MM.1S (cell line): Measurements from ENCODE around the gene FLAD1.
"Not testable (repeated sequence)": the region's sequence is repeated elsewhere in the genome, so short reads cannot be mapped to it uniquely, and the experiment has no call there.

Experiments
- DNase-seq: peaks from one replicate; pipeline ENCODE4 v3.0.0-alpha.2; 2015
- H2AFZ ChIP-seq: fragments of 300-600 bp; sonication (generic); 2 replicates; pipeline ENCODE4 v1.6.0; 2016; ENCODE audit warnings: antibody characterized with exemption, low read length
- H3F3A ChIP-seq: fragments of 300-600 bp; sonication (generic); 2 replicates; pipeline ENCODE4 v1.6.1; 2016; ENCODE audit warnings: mild to moderate bottlenecking, antibody characterized with exemption, low read length, moderate library complexity, mixed read lengths; ENCODE audit not compliant: insufficient read depth
- H3K27ac ChIP-seq: fragments of 300-600 bp; sonication (generic); 2 replicates; pipeline ENCODE4 v1.5.1; 2016; ENCODE audit warnings: mild to moderate bottlenecking, low read length
- H3K27me3 ChIP-seq: fragments of 300-600 bp; sonication (generic); replicated peaks from 2 replicates; pipeline ENCODE4 v1.6.0; 2016; ENCODE audit warnings: low read length; ENCODE audit not compliant: insufficient read depth
- H3K36me3 ChIP-seq: fragments of 300-600 bp; sonication (generic); replicated peaks from 2 replicates; pipeline ENCODE4 v1.6.1; 2016; ENCODE audit warnings: mild to moderate bottlenecking, low read length, mixed read lengths; ENCODE audit not compliant: insufficient read depth
- H3K4me1 ChIP-seq: fragments of 300-600 bp; sonication (generic); 2 replicates; pipeline ENCODE4 v1.6.1; 2016; ENCODE audit warnings: low read length, mixed read lengths
- H3K4me2 ChIP-seq: fragments of 300-600 bp; sonication (generic); 2 replicates; pipeline ENCODE4 v1.6.0; 2016; ENCODE audit warnings: low read depth, low read length
- H3K4me3 ChIP-seq: fragments of 300-600 bp; sonication (generic); 2 replicates; pipeline ENCODE4 v1.5.1; 2016; ENCODE audit warnings: low read length, mixed read lengths
- H3K79me2 ChIP-seq: fragments of 300-600 bp; sonication (generic); 2 replicates; pipeline ENCODE4 v1.6.1; 2016; ENCODE audit warnings: mixed run types, low read length, mixed read lengths
- H3K9ac ChIP-seq: fragments of 300-600 bp; sonication (generic); 2 replicates; pipeline ENCODE4 v1.6.1; 2016; ENCODE audit warnings: low read length, mixed read lengths
- H3K9me2 ChIP-seq: fragments of 300-600 bp; sonication (generic); replicated peaks from 2 replicates; pipeline ENCODE4 v1.6.1; 2016; ENCODE audit warnings: mild to moderate bottlenecking, low read length, mixed read lengths; ENCODE audit not compliant: insufficient read depth
- H3K9me3 ChIP-seq: fragments of 300-600 bp; sonication (generic); replicated peaks from 2 replicates; pipeline ENCODE4 v1.6.1; 2016; ENCODE audit warnings: mild to moderate bottlenecking, low read length, mixed read lengths; ENCODE audit not compliant: insufficient read depth
- H4K20me1 ChIP-seq: fragments of 300-600 bp; sonication (generic); 2 replicates; pipeline ENCODE4 v1.6.1; 2016; ENCODE audit warnings: mild to moderate bottlenecking, low read length, moderate library complexity, mixed read lengths; ENCODE audit not compliant: insufficient read depth
- EZH2 ChIP-seq: fragments of 300-600 bp; sonication (generic); optimal IDR thresholded peaks from 2 replicates; pipeline ENCODE3; 2017; ENCODE audit warnings: low read depth, mild to moderate bottlenecking, antibody characterized with exemption, low read length, mixed read lengths
- EZH2phosphoT487 ChIP-seq: fragments of 300-600 bp; sonication (generic); IDR thresholded peaks from 2 replicates; pipeline ENCODE4 v1.6.1; 2018; ENCODE audit warnings: antibody characterized with exemption, low read length
- TF ChIP-seq, protein P1 (sequence below): fragments of 300-600 bp; sonication (generic); IDR thresholded peaks from 2 replicates; pipeline ENCODE4 v1.5.1; 2016; ENCODE audit warnings: antibody characterized with exemption, low read length, mixed read lengths

The FLAD1 gene

DNA sequence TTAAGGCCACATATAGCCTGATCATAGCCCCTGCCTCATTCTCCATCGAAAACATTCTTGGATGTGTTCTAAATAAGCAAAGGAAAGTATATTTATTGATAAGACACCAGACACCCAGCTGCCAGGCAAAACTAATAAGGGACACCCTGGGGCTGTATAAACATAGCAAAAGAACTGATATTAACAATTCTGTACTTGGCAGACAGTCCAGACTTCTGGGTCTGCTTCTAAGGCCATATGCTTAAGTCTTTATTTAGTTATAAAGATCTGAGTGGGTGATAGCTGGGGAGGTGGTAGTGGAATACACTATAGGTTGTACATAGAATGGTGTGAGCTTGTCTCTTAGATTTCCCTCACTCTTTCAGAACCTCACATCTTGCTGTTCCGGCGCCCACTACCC lies 4.8 kb upstream of the FLAD1 start:
- Histone ChIP-seq H3K9ac (no peak overlapping the region), H3K27ac (no peak overlapping the region), H3K36me3 (peaks cover 9% of the 10 kb centered on the region), H3K79me2 (peaks cover 79% of the 10 kb centered on the region), H3K4me2 (no peak overlapping the region), H3K9me2 (no peaks in the 10 kb centered on the region), H3K27me3 (no peaks in the 10 kb centered on the region), H4K20me1 (no peaks in the 10 kb centered on the region), H3K4me3 (no peak overlapping the region), H3F3A (peaks cover 54% of the 10 kb centered on the region), H3K4me1 (peaks cover 13% of the 10 kb centered on the region), H2AFZ (no peak overlapping the region), H3K9me3 (no peaks in the 10 kb centered on the region)
- TF ChIP-seq, protein P1, sequence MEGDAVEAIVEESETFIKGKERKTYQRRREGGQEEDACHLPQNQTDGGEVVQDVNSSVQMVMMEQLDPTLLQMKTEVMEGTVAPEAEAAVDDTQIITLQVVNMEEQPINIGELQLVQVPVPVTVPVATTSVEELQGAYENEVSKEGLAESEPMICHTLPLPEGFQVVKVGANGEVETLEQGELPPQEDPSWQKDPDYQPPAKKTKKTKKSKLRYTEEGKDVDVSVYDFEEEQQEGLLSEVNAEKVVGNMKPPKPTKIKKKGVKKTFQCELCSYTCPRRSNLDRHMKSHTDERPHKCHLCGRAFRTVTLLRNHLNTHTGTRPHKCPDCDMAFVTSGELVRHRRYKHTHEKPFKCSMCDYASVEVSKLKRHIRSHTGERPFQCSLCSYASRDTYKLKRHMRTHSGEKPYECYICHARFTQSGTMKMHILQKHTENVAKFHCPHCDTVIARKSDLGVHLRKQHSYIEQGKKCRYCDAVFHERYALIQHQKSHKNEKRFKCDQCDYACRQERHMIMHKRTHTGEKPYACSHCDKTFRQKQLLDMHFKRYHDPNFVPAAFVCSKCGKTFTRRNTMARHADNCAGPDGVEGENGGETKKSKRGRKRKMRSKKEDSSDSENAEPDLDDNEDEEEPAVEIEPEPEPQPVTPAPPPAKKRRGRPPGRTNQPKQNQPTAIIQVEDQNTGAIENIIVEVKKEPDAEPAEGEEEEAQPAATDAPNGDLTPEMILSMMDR = no peak
- TF ChIP-seq EZH2 = no peak
- no peak for TF ChIP-seq EZH2phosphoT487
- no peak for DNase-seq

DNA sequence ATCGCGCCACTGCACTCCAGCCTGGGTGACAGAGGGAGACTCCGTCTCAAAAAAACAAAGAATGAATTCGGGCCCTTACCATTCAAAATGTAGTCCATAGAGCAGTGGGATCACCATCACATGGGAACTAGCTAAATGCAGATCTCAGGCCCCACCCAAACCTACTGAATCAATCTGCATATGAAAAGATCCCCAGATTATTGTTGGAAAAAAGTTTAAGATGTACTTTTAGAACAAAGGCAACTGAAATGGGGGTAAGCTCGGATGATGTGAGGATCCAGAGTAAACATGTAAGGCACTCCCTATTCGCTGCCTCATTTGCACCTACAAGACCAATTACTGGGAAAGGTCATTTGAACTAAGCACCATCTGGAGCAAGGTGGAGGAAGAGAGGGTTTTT lies 803 bp upstream of the FLAD1 start:
- DNase-seq = peak; percentile 13
- Histone ChIP-seq H3K27me3 (no peaks in the 10 kb centered on the region), H2AFZ (peak overlapping the region; percentile 57), H3K79me2 (peaks cover 87% of the 10 kb centered on the region), H3K4me1 (peaks cover 5% of the 10 kb centered on the region; the same call in 1 of the 2 replicates), H4K20me1 (no peaks in the 10 kb centered on the region), H3K27ac (peak overlapping the region; percentile 53), H3K36me3 (peaks cover 9% of the 10 kb centered on the region), H3K9ac (peak overlapping the region; percentile 62), H3K4me2 (peak overlapping the region; percentile 81), H3K4me3 (peak overlapping the region; percentile 68), H3F3A (peaks cover 39% of the 10 kb centered on the region), H3K9me3 (no peaks in the 10 kb centered on the region), H3K9me2 (no peaks in the 10 kb centered on the region)
- TF ChIP-seq EZH2 = no peak
- TF ChIP-seq, protein P1 = no peak
- no peak for TF ChIP-seq EZH2phosphoT487

DNA sequence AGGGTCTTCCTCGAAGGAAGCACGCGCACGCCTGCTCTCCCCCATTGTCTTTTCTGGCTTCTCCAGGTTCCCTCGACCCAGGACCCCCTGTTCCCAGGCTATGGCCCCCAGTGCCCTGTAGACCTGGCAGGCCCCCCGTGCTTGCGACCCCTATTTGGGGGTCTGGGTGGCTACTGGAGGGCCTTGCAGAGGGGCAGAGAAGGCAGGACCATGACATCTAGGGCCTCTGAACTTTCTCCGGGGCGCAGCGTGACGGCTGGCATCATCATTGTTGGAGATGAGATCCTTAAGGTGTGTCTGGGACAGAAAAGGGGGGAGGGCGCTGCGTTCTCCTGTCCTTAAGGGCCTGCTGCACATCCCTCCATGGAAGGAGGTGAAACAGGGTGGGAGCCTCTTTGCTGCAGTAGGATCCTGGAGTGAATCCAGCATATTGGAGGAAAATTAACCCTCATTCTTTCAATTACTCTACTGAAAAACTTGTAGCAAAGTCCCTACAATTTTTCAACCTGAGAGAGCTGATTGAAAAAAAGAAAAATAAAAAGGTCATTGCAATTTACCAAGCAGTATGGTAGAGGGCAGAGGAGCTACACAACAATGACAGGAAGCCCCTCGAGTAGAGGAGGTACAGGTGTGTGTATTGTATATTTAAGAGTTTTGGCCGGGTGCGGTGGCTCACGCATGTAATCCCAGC lies 777 bp downstream of the FLAD1 start:
- no peaks in the 10 kb centered on the region for H3K9me2 ChIP-seq
- peak; percentile 50 for DNase-seq
- TF ChIP-seq EZH2 = no peak
- TF ChIP-seq, protein P1 = 0 out of 2 replicates have a peak, but pooled peaks have one; percentile 19
- peak overlapping the region; percentile 56; the same call in 1 of the 2 replicates for H3K27ac ChIP-seq
- peak overlapping the region; percentile 92 for H3K4me2 ChIP-seq
- no peaks in the 10 kb centered on the region for H4K20me1 ChIP-seq
- peaks cover 5% of the 10 kb centered on the region; the same call in 1 of the 2 replicates for H3K4me1 ChIP-seq
- peak overlapping the region; percentile 79 for H3K9ac ChIP-seq
- no peaks in the 10 kb centered on the region for H3K9me3 ChIP-seq
- H3K27me3 ChIP-seq = no peaks in the 10 kb centered on the region
- peaks cover 17% of the 10 kb centered on the region for H3K36me3 ChIP-seq
- H3K79me2 ChIP-seq = peaks cover 90% of the 10 kb centered on the region
- peaks cover 34% of the 10 kb centered on the region for H3F3A ChIP-seq
- no peak overlapping the region for H2AFZ ChIP-seq
- H3K4me3 ChIP-seq = peak overlapping the region; percentile 86

DNA sequence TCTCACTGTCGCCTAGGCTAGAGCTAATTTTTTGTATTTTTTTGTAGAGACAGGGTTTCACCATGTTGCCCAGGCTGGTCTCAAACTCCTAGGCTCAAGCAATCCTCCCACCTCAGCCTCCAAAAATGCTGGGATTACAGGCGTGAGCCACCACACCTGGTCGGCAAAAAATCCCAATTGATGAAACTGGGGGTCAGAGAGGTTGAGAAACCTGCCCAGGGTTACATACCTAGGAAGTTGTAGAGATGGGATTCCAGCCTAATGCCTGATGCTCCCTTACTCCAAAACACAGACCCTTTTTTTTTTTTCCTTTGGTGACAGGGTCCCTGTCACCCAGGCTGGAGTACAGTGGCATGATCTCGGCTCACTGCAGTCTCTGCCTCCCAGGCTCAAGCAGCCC lies 3.6 kb downstream of the FLAD1 start:
- not testable (repeated sequence) for H4K20me1 ChIP-seq, H3K4me1 ChIP-seq, H3K9ac ChIP-seq, H3K4me2 ChIP-seq, DNase-seq, H2AFZ ChIP-seq, H3K27ac ChIP-seq, H3K9me2 ChIP-seq, H3K9me3 ChIP-seq, H3K27me3 ChIP-seq, H3K4me3 ChIP-seq
- Histone ChIP-seq H3K79me2 (peaks cover 81% of the 10 kb centered on the region), H3F3A (peaks cover 30% of the 10 kb centered on the region), H3K36me3 (peaks cover 16% of the 10 kb centered on the region)
